Activated naive CD8-positive, alpha-beta T cell treated with anti-CD3 and anti-CD28 coated beads, Interleukin-2, amount 50 U/mL, for 24 hours (primary cell): ENCODE results near the gene TRIM5.
"Not testable (repeated sequence)": the region's sequence is repeated elsewhere in the genome, so short reads cannot be mapped to it uniquely, and the experiment has no call there.

Experiments used
- ATAC-seq: fragments of 150-1000 bp; cut with Tn5 transposase; one replicate; pipeline ENCODE4 v1.10.0; 2021
- DNase-seq: peaks from one replicate; pipeline ENCODE4 v3.0.0; 2021
- H3K27ac Mint-ChIP-seq: one replicate; pipeline ENCODE4 v1.8.0; 2021; ENCODE audit warnings: mild to moderate bottlenecking, mixed read lengths
- H3K27me3 Mint-ChIP-seq: one replicate; pipeline ENCODE4 v1.8.0; 2021; ENCODE audit warnings: mixed read lengths
- H3K36me3 Mint-ChIP-seq: one replicate; pipeline ENCODE4 v1.8.0; 2021; ENCODE audit warnings: low read depth, mixed read lengths
- H3K4me1 Mint-ChIP-seq: one replicate; pipeline ENCODE4 v1.8.0; 2021; ENCODE audit warnings: mixed read lengths
- H3K4me3 Mint-ChIP-seq: one replicate; pipeline ENCODE4 v1.8.0; 2021; ENCODE audit warnings: mild to moderate bottlenecking, moderate library complexity, mixed read lengths
- H3K9me3 Mint-ChIP-seq: one replicate; pipeline ENCODE4 v1.8.0; 2021; ENCODE audit warnings: mixed read lengths

TRIM5 gene

DNA sequence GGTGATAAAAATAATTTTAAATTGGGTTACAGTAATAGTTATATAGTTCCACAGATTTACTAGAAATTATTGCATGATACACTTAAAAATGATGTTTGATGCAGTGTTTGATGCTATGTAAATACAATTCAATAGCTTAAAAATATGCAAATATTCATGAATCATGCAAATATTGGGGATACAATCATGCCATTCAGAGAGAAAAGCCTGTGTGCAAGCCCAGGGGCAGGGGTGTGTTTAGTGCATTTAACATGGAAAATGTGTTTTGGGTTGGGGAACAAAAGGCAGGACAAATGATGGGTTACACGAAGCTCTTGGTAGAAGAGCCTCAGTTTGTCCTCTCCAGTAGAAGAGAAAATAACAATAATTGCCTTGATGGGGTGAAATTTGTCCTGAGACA, 10.7 kb upstream of the TRIM5 start:
- no peak overlapping the region for H3K4me3 Mint-ChIP-seq
- DNase-seq = no peak
- H3K27ac Mint-ChIP-seq = peak overlapping the region; percentile 80
- no peaks in the 10 kb centered on the region for H3K27me3 Mint-ChIP-seq
- H3K36me3 Mint-ChIP-seq = peaks cover 47% of the 10 kb centered on the region
- peaks cover 73% of the 10 kb centered on the region for H3K4me1 Mint-ChIP-seq
- H3K9me3 Mint-ChIP-seq = no peaks in the 10 kb centered on the region
- no peak for ATAC-seq

DNA sequence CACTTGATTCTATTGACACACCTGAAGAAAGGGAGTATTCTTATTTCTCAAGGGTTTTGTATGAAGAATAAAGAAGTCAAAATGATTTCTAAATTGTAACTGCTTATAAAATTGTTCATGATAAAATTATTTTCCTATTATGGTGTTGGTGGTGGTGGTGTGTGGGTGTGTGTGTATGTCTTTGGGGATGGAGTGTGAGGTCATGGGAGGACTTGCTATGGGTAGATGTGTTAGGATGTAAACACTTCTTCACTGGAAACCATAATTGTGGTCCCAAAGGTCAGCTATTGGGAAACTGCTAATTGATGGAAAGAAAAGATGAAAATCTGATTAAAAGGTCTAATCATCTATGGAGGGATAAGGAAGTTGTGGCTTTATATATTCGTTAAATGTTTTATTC, 9.8 kb upstream of the TRIM5 start:
- no peak for DNase-seq
- ATAC-seq = peak; percentile 51
- no peaks in the 10 kb centered on the region for H3K27me3 Mint-ChIP-seq
- H3K36me3 Mint-ChIP-seq = peaks cover 39% of the 10 kb centered on the region
- peak overlapping the region; percentile 61 for H3K4me3 Mint-ChIP-seq
- peak overlapping the region; percentile 80 for H3K27ac Mint-ChIP-seq
- H3K4me1 Mint-ChIP-seq = peaks cover 66% of the 10 kb centered on the region
- H3K9me3 Mint-ChIP-seq = no peaks in the 10 kb centered on the region

DNA sequence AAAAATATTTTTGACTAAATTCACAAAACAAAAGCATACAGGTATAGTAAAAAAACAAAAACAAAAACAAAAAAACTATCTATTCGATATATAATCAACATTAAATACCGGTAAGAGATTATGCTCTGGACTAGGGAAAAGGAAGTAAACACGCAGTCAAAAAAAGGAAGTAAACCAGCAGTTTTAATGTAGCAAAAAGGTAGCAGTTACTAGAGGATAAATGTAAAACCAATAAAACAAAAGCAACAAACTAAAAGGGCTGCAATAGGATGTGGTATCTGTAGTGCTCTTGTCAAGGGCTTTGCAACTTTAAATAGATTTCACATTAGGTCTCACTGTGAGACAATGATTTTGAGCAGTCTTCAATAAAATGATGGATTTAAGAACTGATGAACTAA, 7.1 kb upstream of the TRIM5 start:
- H3K4me1 Mint-ChIP-seq = peaks cover 70% of the 10 kb centered on the region
- H3K9me3 Mint-ChIP-seq = no peaks in the 10 kb centered on the region
- no peak for DNase-seq
- peak overlapping the region; percentile 95 for H3K27ac Mint-ChIP-seq
- no peaks in the 10 kb centered on the region for H3K27me3 Mint-ChIP-seq
- peak overlapping the region; percentile 94 for H3K4me3 Mint-ChIP-seq
- peaks cover 23% of the 10 kb centered on the region for H3K36me3 Mint-ChIP-seq
- no peak for ATAC-seq

DNA sequence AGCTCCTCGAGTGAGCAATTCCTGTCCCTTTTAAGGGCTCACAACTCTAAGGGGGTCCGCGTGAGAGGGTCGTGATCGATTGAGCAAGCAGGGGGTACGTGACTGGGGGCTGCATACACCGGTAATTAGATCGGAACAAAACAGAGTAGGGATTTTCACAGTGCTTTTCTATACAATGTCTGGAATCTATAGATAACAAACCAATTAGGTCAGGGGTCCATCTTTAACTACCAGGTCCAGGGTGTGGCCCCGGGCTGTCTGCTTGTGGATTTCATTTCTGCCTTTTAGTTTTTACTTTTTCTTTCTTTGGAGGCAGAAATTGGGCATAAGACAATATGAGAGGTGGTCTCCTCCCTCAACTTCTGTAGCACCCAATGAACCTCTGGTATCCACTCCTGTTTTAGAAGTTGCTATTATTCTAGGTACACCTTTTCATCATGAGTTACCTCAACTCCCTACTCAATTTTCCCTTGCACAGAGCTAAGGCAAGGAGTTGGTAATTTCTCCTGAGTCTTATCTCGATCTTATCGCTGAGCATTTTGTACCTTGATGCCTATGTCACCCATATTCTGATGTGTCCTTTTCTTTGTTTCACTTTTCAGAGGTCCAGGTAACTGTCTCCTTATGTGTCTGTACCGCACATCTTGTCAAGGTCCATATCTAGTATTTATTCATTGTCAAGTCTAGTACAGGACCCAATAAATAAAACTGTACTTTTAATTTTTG, 6.5 kb upstream of the TRIM5 start:
- H3K27me3 Mint-ChIP-seq, ATAC-seq, H3K9me3 Mint-ChIP-seq, DNase-seq: not testable (repeated sequence)
- Mint-ChIP-seq H3K4me3 (peak overlapping the region; percentile 94), H3K36me3 (peaks cover 19% of the 10 kb centered on the region), H3K4me1 (peaks cover 65% of the 10 kb centered on the region), H3K27ac (peak overlapping the region; percentile 95)

DNA sequence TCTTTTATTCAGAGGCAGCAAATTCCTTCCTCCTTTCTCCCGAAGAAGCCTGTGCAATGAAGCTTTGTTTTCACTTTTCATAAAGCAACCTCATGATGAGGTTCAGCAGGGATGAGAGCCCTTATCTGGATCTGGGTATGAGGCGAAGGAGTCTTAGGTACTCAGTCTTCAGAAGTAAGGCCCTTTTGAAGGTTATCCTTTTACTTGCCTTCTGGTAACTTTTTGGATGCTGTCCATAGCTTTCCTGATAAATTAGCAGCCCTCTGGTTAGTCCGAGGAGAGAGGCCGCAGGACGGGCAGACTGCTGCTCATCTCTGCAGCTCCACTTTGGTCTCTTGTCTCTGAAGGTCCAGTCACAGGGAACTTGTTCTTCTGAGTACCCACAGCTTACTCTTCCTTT, 5.9 kb upstream of the TRIM5 start:
- DNase-seq = no peak
- peak overlapping the region; percentile 94 for H3K4me3 Mint-ChIP-seq
- peak overlapping the region; percentile 95 for H3K27ac Mint-ChIP-seq
- no peaks in the 10 kb centered on the region for H3K9me3 Mint-ChIP-seq
- no peaks in the 10 kb centered on the region for H3K27me3 Mint-ChIP-seq
- H3K4me1 Mint-ChIP-seq = peaks cover 62% of the 10 kb centered on the region
- ATAC-seq = no peak
- peaks cover 14% of the 10 kb centered on the region for H3K36me3 Mint-ChIP-seq

DNA sequence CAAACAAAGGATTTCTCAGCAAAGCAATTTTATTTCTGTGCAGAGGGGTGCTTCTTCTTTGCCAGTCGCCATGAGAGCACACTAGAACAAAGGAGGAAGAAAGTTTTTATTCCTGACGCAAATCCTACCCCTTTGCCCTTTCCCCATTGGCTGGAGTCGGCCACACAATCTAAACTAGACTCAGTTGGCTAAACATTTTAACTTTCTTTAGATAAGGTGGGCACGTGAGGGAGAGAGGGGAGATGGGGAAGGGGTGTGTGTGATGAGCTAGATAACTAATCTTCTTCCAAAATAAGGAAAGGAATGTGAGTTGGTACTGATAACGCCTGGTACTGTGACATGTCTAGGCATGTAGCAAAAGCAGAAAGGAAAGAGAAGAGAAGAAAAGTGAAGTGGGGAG, 5.3 kb upstream of the TRIM5 start:
- Mint-ChIP-seq H3K9me3 (no peaks in the 10 kb centered on the region), H3K36me3 (peaks cover 13% of the 10 kb centered on the region), H3K4me3 (peak overlapping the region; percentile 94), H3K27me3 (no peaks in the 10 kb centered on the region), H3K27ac (peak overlapping the region; percentile 95), H3K4me1 (peaks cover 59% of the 10 kb centered on the region)
- no peak for DNase-seq
- no peak for ATAC-seq

DNA sequence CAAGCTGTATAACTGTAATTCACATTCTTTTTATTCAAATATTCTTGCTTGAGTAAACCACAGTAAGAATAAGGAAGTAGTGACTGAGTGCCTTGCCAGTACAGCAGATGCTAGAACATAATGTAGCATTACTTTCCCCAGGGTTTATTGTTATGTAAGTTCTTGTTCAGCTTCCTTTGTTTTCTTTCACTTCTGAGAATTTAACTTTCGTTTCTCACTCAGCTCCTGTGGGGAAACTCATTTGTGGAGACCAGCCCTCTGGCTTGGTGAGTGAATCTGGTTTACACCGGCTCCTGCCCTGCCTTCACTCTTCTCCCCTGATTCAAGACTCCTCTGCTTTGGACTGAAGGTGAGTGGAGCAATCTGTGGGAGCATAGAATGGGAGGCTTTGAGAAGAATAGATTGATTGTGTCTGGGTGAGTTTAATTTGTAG, 4.7 kb upstream of the TRIM5 start, which contains the start of gene TRIM22:
TSS of gene TRIM22 (plus strand) at position 240 of the 433 bp plus-strand sequence. CDS start 6,443 bp downstream, outside the sequence.
- H3K36me3 Mint-ChIP-seq = peaks cover 10% of the 10 kb centered on the region
- peak within 1 kb of the TSS; percentile 95 for H3K27ac Mint-ChIP-seq
- peaks cover 59% of the 10 kb centered on the region for H3K4me1 Mint-ChIP-seq
- peak; percentile 49 for DNase-seq
- H3K4me3 Mint-ChIP-seq = peak within 1 kb of the TSS; percentile 94
- ATAC-seq = peak; percentile 74
- H3K9me3 Mint-ChIP-seq = no peaks in the 10 kb centered on the region
- H3K27me3 Mint-ChIP-seq = peaks cover 3% of the 10 kb centered on the region

DNA sequence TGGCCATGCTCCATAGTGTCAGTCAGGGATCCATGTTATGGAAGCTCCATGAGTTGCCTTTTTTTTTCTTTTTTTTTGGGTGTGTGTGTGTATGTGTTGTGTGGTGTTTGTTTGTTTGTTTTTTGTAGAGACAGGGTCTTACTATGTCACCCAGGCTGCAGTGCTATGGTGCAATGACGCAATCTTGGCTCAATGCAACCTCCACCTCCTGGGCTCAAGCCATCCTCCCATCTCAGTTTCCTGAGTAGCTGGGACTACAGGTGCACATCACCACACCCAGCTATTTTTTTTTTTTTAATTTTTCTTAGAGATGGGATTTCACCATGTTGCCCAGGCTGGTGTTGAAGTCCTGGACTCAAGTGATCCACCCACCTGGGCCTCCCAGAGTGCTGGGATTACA, 3.6 kb upstream of the TRIM5 start:
- Mint-ChIP-seq H3K4me1 (peaks cover 59% of the 10 kb centered on the region), H3K9me3 (peaks cover 1% of the 10 kb centered on the region), H3K27ac (peak overlapping the region; percentile 95), H3K36me3 (peaks cover 12% of the 10 kb centered on the region), H3K4me3 (peak overlapping the region; percentile 29), H3K27me3 (peaks cover 3% of the 10 kb centered on the region)
- DNase-seq (no peak), ATAC-seq (no peak)

DNA sequence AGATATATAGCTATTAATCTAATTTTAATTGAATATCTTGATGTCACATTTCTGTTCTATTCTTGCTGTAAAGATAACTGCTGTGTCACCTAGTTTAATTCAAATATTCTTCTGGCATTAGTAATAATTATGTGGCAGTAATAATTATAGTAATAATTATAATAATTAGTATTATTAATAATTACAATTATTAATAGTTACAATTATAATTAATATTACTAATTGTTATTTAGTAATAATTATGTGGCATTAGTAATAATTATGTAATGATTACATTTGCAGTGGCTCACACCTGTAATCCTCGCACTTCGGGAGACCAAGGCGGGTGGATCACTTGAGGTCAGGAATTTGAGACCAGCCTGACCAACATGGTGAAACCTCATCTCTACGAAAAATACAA, 1.6 kb upstream of the TRIM5 start:
- Mint-ChIP-seq H3K4me3 (no peak overlapping the region), H3K27me3 (peaks cover 3% of the 10 kb centered on the region), H3K36me3 (peaks cover 5% of the 10 kb centered on the region), H3K27ac (no peak overlapping the region), H3K4me1 (peaks cover 50% of the 10 kb centered on the region), H3K9me3 (peaks cover 4% of the 10 kb centered on the region)
- DNase-seq = no peak
- ATAC-seq = no peak

DNA sequence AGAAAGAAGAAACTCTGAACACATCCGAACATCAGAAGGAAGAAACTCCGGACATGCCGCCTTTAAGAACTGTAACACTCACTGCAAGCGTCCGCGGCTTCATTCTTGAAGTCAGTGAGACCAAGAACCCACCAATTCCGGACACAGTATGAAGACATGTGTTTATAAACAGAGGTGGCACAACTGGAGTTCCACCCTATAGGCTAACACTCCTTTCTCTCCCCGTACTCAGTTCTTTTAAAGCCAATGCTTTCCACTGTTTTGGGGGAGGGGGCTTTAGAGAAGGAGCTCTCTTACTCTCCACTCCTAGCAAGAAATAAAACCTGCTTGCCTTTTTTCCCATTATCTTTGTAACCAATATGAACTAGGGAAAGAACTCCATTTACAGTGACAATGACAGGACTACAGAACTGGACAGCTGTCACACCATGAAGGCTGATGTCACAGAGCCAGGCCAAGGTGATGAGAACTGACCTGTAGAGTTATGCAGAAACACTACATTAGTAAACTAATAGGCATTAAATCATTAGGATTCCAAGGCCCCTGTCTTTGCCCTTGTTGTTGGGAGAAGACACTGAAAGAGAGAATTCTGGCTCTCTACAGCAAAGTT, 733 bp downstream of the TRIM5 start:
- Mint-ChIP-seq H3K4me3 (peak overlapping the region; percentile 96), H3K36me3 (peaks cover 5% of the 10 kb centered on the region), H3K4me1 (peaks cover 43% of the 10 kb centered on the region), H3K9me3 (peaks cover 4% of the 10 kb centered on the region), H3K27me3 (peaks cover 3% of the 10 kb centered on the region), H3K27ac (peak overlapping the region; percentile 100)
- ATAC-seq (no peak), DNase-seq (no peak)

DNA sequence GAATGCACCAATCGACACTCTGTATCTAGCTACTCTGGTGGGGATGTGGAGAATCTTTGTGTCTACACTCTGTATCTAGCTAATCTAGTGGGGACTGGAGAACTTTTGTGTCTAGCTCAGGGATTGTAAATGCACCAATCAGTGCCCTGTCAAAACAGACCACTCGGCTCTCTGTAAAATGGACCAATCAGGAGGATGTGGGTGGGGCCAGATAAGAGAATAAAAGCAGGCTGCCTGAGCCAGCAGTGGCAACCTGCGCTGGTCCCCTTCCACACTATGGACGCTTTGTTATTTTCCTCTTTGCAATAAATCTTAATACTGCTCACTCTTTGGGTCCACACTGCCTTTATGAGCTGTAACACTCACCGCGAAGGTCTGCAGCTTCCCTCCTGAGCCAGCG, 1.3 kb downstream of the TRIM5 start:
- peak; percentile 48 for DNase-seq

DNA sequence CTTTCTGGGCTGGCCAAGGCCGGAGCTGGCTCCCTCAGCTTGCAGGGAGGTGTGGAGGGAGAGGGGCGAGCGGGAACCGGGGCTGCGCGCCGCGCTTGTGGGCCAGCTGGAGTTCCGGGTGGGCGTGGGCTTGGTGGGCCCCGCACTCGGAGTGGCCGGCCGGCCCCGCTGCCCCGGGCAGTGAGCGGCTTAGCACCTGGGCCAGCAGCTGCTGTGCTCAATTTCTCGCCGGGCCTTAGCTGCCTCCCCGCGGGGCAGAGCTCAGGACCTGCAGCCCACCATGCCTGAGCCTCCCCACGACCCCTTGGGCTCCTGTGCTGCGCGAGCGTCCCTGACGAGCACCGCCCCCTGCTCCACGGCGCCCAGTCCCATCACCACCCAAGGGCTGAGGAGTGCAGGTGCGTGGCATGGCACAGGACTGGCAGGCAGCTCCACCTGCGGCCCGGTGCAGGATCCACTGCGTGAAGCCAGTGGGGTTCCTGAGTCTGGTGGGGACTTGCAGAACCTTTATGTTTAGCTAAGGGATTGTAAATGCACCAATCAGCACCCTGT, 1.9 kb downstream of the TRIM5 start:
- peaks cover 15% of the 10 kb centered on the region for H3K36me3 Mint-ChIP-seq
- not testable (repeated sequence) for H3K27me3 Mint-ChIP-seq, H3K4me3 Mint-ChIP-seq

More for the DNA sequence above, 1.3 kb downstream of the TRIM5 start:
- peak overlapping the region; percentile 96 for H3K4me3 Mint-ChIP-seq
- H3K27ac Mint-ChIP-seq = peak overlapping the region; percentile 100
- not testable (repeated sequence) for H3K36me3 Mint-ChIP-seq, H3K27me3 Mint-ChIP-seq, H3K9me3 Mint-ChIP-seq, ATAC-seq
- H3K4me1 Mint-ChIP-seq = peaks cover 38% of the 10 kb centered on the region

DNA sequence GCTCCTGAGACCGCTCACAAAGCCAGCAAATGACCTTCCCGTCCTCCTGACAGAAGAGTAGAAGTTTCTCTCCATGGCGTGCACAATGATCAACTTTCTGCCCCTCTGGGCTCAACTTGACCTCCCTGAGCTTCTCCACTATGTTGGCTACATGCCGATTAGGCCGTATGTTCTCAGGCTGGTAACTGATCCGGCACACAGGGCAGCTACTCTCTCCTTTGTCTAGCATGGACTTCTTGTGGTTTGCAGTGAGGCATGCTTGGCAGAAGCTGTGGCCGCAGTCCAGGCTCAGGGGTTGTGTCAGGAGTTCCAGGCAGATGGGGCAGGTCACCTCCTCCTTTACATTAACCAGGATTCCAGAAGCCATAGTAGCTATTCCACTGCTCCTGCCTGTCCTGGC, 5.1 kb downstream of the TRIM5 start:
- no peak overlapping the region for H3K4me3 Mint-ChIP-seq
- DNase-seq (no peak), ATAC-seq (no peak)
- H3K4me1 Mint-ChIP-seq = peaks cover 16% of the 10 kb centered on the region
- peaks cover 26% of the 10 kb centered on the region for H3K36me3 Mint-ChIP-seq
- peaks cover under 1% of the 10 kb centered on the region for H3K27me3 Mint-ChIP-seq
- H3K27ac Mint-ChIP-seq = no peak overlapping the region
- H3K9me3 Mint-ChIP-seq = peaks cover 4% of the 10 kb centered on the region

More for the DNA sequence above, 1.9 kb downstream of the TRIM5 start:
- not testable (repeated sequence) for H3K27ac Mint-ChIP-seq, DNase-seq, ATAC-seq, H3K9me3 Mint-ChIP-seq
- H3K4me1 Mint-ChIP-seq = peaks cover 32% of the 10 kb centered on the region

DNA sequence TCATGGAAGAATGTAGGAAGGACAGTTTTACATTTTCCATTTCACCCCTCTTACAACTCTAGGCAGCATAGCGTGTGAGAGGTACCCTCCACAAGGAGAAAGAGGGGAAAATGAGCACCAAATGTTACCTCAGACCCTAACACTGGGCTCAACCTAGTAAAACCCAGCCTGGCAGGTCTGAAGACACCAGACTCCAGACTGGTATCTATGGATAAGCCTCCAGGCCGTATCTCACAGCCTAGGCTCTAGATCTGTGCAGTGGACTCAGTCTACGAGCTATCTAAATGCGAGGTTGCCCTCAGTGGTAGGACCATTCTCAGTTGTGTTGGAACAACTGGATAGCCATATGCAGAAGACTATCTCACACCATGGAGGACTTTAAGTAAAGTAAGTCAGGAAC, 10.5 kb downstream of the TRIM5 start:
- Mint-ChIP-seq H3K4me3 (no peak overlapping the region), H3K36me3 (peaks cover 33% of the 10 kb centered on the region), H3K9me3 (no peaks in the 10 kb centered on the region), H3K4me1 (peaks cover 7% of the 10 kb centered on the region), H3K27ac (no peak overlapping the region), H3K27me3 (no peaks in the 10 kb centered on the region)
- ATAC-seq = peak; percentile 15
- DNase-seq = no peak

DNA sequence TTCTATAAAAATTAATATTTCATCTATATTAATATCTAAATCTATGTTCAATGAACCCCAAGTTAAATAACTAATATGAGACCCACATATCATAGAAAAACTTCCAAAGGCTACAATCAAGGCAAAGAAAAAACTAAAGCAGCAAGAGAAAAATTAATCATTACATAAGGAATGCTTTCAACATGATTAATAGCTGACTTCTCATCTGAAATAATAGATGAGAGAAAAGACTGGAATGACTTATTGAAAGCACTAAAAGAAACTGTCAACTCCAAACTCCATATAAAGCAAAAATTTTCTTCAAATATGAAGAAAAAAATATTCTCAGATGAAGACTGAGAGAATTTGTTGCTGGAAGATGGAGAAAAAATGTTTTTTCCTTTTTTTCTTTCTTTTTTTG, 13.0 kb downstream of the TRIM5 start:
- no peak for DNase-seq
- Mint-ChIP-seq H3K9me3 (no peaks in the 10 kb centered on the region), H3K36me3 (peaks cover 26% of the 10 kb centered on the region), H3K4me3 (no peak overlapping the region), H3K27ac (no peak overlapping the region), H3K27me3 (no peaks in the 10 kb centered on the region), H3K4me1 (peaks cover 7% of the 10 kb centered on the region)
- ATAC-seq = no peak
